Neural progenitor cell (in vitro differentiated cells): ENCODE data around the gene NUDT8.
"Not testable (repeated sequence)": the region's sequence is repeated elsewhere in the genome, so short reads cannot be mapped to it uniquely, and the experiment has no call there.

Source experiments
- EZH2 ChIP-seq: fragments of 200-600 bp; sonication (generic); IDR thresholded peaks from 2 replicates; pipeline ENCODE4 v1.6.1; 2017; ENCODE audit warnings: antibody characterized with exemption, mild to moderate bottlenecking, moderate library complexity
- TF ChIP-seq, protein P1 (sequence below): fragments of 200-600 bp; sonication (generic); IDR thresholded peaks from 2 replicates; pipeline ENCODE4 v1.5.1; 2017; ENCODE audit warnings: antibody characterized with exemption, mild to moderate bottlenecking

DNA sequence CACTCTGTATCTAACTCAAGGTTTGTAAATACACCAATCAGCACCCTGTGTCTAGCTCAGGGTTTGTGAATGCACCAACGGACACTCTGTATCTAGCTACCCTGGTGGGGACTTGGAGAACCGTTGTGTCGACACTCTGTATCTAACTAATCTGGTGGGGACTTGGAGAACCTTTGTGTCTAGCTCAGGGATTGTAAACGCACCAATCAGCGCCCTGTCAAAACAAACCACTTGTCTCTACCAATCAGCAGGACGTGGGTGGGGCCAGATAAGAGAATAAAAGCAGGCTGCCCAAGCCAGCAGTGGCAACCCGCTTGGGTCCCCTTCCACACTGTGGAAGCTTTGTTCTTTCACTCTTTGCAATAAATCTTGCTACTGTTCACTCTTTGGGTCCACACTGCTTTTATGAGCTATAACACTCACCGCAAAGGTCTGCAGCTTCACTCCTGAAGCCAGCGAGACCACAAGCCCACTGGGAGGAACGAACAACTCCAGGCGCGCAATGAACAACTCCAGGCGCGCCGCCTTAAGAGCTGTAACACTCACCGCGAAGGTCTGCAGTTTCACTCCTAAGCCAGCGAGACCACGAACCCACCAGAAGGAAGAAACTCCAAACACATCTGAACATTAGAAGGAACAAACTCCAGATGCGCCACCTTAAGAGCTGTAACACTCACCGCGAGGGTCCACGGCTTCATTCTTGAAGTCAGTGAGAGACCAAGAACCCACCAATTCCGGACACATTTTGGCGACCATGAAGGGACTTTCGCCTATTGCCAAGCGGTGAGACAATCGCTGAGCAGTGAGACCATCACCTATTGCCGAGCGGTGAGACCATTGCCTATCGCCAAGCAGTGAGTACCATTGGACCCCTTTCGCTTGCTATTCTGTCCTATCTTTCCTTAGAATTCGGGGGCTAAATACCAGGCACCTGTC is 9.8 kb downstream of the NUDT8 start:
- TF ChIP-seq, protein P1, sequence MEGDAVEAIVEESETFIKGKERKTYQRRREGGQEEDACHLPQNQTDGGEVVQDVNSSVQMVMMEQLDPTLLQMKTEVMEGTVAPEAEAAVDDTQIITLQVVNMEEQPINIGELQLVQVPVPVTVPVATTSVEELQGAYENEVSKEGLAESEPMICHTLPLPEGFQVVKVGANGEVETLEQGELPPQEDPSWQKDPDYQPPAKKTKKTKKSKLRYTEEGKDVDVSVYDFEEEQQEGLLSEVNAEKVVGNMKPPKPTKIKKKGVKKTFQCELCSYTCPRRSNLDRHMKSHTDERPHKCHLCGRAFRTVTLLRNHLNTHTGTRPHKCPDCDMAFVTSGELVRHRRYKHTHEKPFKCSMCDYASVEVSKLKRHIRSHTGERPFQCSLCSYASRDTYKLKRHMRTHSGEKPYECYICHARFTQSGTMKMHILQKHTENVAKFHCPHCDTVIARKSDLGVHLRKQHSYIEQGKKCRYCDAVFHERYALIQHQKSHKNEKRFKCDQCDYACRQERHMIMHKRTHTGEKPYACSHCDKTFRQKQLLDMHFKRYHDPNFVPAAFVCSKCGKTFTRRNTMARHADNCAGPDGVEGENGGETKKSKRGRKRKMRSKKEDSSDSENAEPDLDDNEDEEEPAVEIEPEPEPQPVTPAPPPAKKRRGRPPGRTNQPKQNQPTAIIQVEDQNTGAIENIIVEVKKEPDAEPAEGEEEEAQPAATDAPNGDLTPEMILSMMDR: not testable (repeated sequence)
- TF ChIP-seq EZH2: not testable (repeated sequence)
